ENCODE results near the gene TIMM29.

DNA sequence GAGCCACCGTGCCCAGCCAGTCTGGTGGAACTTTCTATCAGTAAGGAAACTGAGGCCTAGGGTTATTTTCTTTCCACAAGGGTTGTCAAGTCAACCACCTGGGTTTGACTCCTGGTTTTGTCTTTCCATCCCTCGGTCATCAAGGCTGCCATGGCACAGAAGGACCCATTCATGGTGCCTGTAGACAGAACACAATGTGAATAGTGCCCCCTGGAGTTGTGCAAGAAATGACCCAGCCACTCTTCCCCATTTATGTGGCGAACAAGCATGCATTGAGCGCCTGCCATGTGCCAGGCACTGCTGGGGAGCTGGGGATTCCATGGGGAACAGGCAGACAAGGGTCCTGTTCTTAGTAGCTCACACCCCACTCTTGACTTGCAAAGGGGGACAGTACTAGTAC lies 36.3 kb downstream of the TIMM29 start:
- TF ChIP-seq, protein P1, sequence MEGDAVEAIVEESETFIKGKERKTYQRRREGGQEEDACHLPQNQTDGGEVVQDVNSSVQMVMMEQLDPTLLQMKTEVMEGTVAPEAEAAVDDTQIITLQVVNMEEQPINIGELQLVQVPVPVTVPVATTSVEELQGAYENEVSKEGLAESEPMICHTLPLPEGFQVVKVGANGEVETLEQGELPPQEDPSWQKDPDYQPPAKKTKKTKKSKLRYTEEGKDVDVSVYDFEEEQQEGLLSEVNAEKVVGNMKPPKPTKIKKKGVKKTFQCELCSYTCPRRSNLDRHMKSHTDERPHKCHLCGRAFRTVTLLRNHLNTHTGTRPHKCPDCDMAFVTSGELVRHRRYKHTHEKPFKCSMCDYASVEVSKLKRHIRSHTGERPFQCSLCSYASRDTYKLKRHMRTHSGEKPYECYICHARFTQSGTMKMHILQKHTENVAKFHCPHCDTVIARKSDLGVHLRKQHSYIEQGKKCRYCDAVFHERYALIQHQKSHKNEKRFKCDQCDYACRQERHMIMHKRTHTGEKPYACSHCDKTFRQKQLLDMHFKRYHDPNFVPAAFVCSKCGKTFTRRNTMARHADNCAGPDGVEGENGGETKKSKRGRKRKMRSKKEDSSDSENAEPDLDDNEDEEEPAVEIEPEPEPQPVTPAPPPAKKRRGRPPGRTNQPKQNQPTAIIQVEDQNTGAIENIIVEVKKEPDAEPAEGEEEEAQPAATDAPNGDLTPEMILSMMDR (tag by site-specific recombination; IDR thresholded peaks at IDR 0.05), result no peak
- no peak for TF ChIP-seq ZFHX2 (tag by site-specific recombination; conservative IDR thresholded peaks at IDR 0.05)
- TF ChIP-seq ZNF157 (tag by site-specific recombination; IDR thresholded peaks at IDR 0.05), result no peak
- TF ChIP-seq, protein P2, sequence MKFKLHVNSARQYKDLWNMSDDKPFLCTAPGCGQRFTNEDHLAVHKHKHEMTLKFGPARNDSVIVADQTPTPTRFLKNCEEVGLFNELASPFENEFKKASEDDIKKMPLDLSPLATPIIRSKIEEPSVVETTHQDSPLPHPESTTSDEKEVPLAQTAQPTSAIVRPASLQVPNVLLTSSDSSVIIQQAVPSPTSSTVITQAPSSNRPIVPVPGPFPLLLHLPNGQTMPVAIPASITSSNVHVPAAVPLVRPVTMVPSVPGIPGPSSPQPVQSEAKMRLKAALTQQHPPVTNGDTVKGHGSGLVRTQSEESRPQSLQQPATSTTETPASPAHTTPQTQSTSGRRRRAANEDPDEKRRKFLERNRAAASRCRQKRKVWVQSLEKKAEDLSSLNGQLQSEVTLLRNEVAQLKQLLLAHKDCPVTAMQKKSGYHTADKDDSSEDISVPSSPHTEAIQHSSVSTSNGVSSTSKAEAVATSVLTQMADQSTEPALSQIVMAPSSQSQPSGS (tag by site-specific recombination; IDR thresholded peaks at IDR 0.05; ENCODE audit: low read depth), result no peak

All from HEK293 (cell line).